Measurements from ENCODE around the gene MOSPD2.

- no peak for TF ChIP-seq CTCF (IDR thresholded peaks at IDR 0.05; ENCODE audit: poor library complexity)
- no peak for TF ChIP-seq EZH2 (IDR thresholded peaks at IDR 0.05; ENCODE audit: borderline replicate concordance)
Measured at GRCh38 chrX:14843666-14844065, 29.6 kb upstream of the MOSPD2 start.
